ENCODE data around the gene WNT11.

The WNT11 gene

GRCh38 chr11:76207642-76208401 is 1.5 kb upstream of the WNT11 start:
- peaks cover 60% of the 10 kb centered on the region for H3K27me3 ChIP-seq (replicated peaks)
- peak; percentile 33 for DNase-seq
- no peak overlapping the region for H3K27ac ChIP-seq
- H3K4me3 ChIP-seq (ENCODE audit: low read depth, low read length), result peak overlapping the region; percentile 46
- no peaks in the 10 kb centered on the region for H3K36me3 ChIP-seq (replicated peaks)
- in situ Hi-C loops (cut with HindIII; ENCODE audit: low pct_ligation_motif_present, low sequenced_read_pairs), result no loop called here
- TF ChIP-seq CTCF (IDR thresholded peaks at IDR 0.05; ENCODE audit: low read depth, low read length, missing control alignments), result peak; percentile 73

- H3K27ac ChIP-seq, result no peak overlapping the region
Observed at GRCh38 chr11:76206077-76206326, 300 bp downstream of the WNT11 start.

GRCh38 chr11:76205252-76206076 is 838 bp downstream of the WNT11 start:
- H3K27me3 ChIP-seq (replicated peaks), result peaks cover 37% of the 10 kb centered on the region
- no peak for DNase-seq
- H3K4me3 ChIP-seq (ENCODE audit: low read depth, low read length), result no peak overlapping the region
- TF ChIP-seq CTCF (IDR thresholded peaks at IDR 0.05; ENCODE audit: low read depth, low read length, missing control alignments), result no peak
- in situ Hi-C loops (cut with HindIII; ENCODE audit: low pct_ligation_motif_present, low sequenced_read_pairs), result no loop called here
- no peaks in the 10 kb centered on the region for H3K36me3 ChIP-seq (replicated peaks)
- H3K27ac ChIP-seq, result no peak overlapping the region

More at GRCh38 chr11:76206077-76206326, 300 bp downstream of the WNT11 start:
- peaks cover 43% of the 10 kb centered on the region for H3K27me3 ChIP-seq (replicated peaks)
- no peaks in the 10 kb centered on the region for H3K36me3 ChIP-seq (replicated peaks)
- H3K4me3 ChIP-seq (ENCODE audit: low read depth, low read length), result peak overlapping the region; percentile 27
- no peak for TF ChIP-seq CTCF (IDR thresholded peaks at IDR 0.05; ENCODE audit: low read depth, low read length, missing control alignments)
- in situ Hi-C loops (cut with HindIII; ENCODE audit: low pct_ligation_motif_present, low sequenced_read_pairs), result no loop called here
- DNase-seq, result no peak

- Histone ChIP-seq H3K36me3 (replicated peaks) (no peaks in the 10 kb centered on the region), H3K27me3 (replicated peaks) (peaks cover 26% of the 10 kb centered on the region), H3K4me3 (ENCODE audit: low read depth, low read length) (no peak overlapping the region), H3K27ac (no peak overlapping the region)
- DNase-seq, result no peak
- in situ Hi-C loops (cut with HindIII; ENCODE audit: low pct_ligation_motif_present, low sequenced_read_pairs), result no loop called here
- TF ChIP-seq CTCF (IDR thresholded peaks at IDR 0.05; ENCODE audit: low read depth, low read length, missing control alignments), result no peak
Observed at GRCh38 chr11:76203937-76204336, 2.4 kb downstream of the WNT11 start.

- H3K4me3 ChIP-seq (ENCODE audit: low read depth, low read length), result no peak overlapping the region
- in situ Hi-C loops (cut with HindIII; ENCODE audit: low pct_ligation_motif_present, low sequenced_read_pairs), result no loop called here
- no peak for TF ChIP-seq CTCF (IDR thresholded peaks at IDR 0.05; ENCODE audit: low read depth, low read length, missing control alignments)
- H3K27ac ChIP-seq, result no peak overlapping the region
- peaks cover 25% of the 10 kb centered on the region for H3K27me3 ChIP-seq (replicated peaks)
- no peak for DNase-seq
- H3K36me3 ChIP-seq (replicated peaks), result no peaks in the 10 kb centered on the region
Observed at GRCh38 chr11:76203131-76203925, 3.0 kb downstream of the WNT11 start.

Measured in brain microvascular endothelial cell (primary cell).